Measurements from ENCODE around the gene ZNRD2.

ZNRD2 gene

GRCh38 chr11:65576232-65576866 is 6.1 kb downstream of the ZNRD2 start:
- peak; percentile 39 for DNase-seq (ENCODE audit: low read depth)
- TF ChIP-seq POLR2A (IDR thresholded peaks at IDR 0.05; ENCODE audit: extremely low read depth, insufficient read length), result no peak
- no peak for TF ChIP-seq MYC (IDR thresholded peaks at IDR 0.05; ENCODE audit: low read depth, low read length)
- TF ChIP-seq CTCF (IDR thresholded peaks at IDR 0.05; ENCODE audit: low read depth, low read length), result no peak
- no peak for TF ChIP-seq MAX (IDR thresholded peaks at IDR 0.05; ENCODE audit: low read depth, low read length)
- peak overlapping the region; percentile 62 for H3K4me3 ChIP-seq (ENCODE audit: low read depth, low read length)

GRCh38 chr11:65576867-65577755 is 6.8 kb downstream of the ZNRD2 start:
- peak overlapping the region; percentile 62 for H3K4me3 ChIP-seq (ENCODE audit: low read depth, low read length)
- TF ChIP-seq CTCF (IDR thresholded peaks at IDR 0.05; ENCODE audit: low read depth, low read length) (no peak), POLR2A (IDR thresholded peaks at IDR 0.05; ENCODE audit: extremely low read depth, insufficient read length) (no peak), MAX (IDR thresholded peaks at IDR 0.05; ENCODE audit: low read depth, low read length) (no peak), MYC (IDR thresholded peaks at IDR 0.05; ENCODE audit: low read depth, low read length) (no peak)
- peak; percentile 89 for DNase-seq (ENCODE audit: low read depth)

GRCh38 chr11:65577756-65578109 is 7.5 kb downstream of the ZNRD2 start:
- no peak for DNase-seq (ENCODE audit: low read depth)
- TF ChIP-seq POLR2A (IDR thresholded peaks at IDR 0.05; ENCODE audit: extremely low read depth, insufficient read length), result no peak
- no peak for TF ChIP-seq MYC (IDR thresholded peaks at IDR 0.05; ENCODE audit: low read depth, low read length)
- no peak for TF ChIP-seq CTCF (IDR thresholded peaks at IDR 0.05; ENCODE audit: low read depth, low read length)
- H3K4me3 ChIP-seq (ENCODE audit: low read depth, low read length), result no peak overlapping the region

GRCh38 chr11:65578134-65578533 is 7.9 kb downstream of the ZNRD2 start:
- TF ChIP-seq CTCF (IDR thresholded peaks at IDR 0.05; ENCODE audit: low read depth, low read length), result no peak
- TF ChIP-seq MYC (IDR thresholded peaks at IDR 0.05; ENCODE audit: low read depth, low read length), result no peak
- no peak for TF ChIP-seq MAX (IDR thresholded peaks at IDR 0.05; ENCODE audit: low read depth, low read length)
- TF ChIP-seq POLR2A (IDR thresholded peaks at IDR 0.05; ENCODE audit: extremely low read depth, insufficient read length), result no peak
- no peak overlapping the region for H3K4me3 ChIP-seq (ENCODE audit: low read depth, low read length)
- DNase-seq (ENCODE audit: low read depth), result no peak

- TF ChIP-seq MAX (IDR thresholded peaks at IDR 0.05; ENCODE audit: low read depth, low read length), result no peak
- no peak for TF ChIP-seq POLR2A (IDR thresholded peaks at IDR 0.05; ENCODE audit: extremely low read depth, insufficient read length)
- TF ChIP-seq CTCF (IDR thresholded peaks at IDR 0.05; ENCODE audit: low read depth, low read length), result no peak
- TF ChIP-seq MYC (IDR thresholded peaks at IDR 0.05; ENCODE audit: low read depth, low read length), result no peak
- H3K4me3 ChIP-seq (ENCODE audit: low read depth, low read length), result no peak overlapping the region
- no peak for DNase-seq (ENCODE audit: low read depth)
These were observed 8.4 kb downstream of the ZNRD2 start for GRCh38 chr11:65578667-65579066.

All from NB4 (cell line).